ENCODE data around the gene UBE2J1.

The UBE2J1 gene

DNA sequence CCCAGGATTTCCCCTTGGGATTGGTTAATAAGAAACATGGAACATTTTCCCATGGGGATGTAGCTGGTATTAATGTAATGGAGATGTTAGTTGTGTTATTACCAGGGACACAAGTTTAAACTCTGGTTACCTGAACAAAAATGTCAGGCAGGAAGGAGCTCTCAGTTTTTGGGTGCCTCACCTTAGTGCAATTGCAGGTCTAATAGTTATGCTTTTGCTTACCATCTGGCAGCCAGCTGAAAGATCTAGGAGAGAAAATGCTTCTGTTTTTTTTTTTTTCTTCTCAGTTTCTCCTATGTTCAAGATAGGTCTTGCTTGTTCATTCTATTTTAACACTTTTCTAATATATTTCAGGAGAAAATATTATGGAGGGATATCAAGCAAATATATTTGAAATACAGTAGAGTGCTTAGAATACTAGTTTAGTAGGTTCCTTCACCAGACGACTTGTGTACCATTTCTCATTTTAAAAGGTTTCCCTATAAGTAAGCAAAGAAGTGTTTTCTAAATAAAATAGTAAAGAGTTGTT lies 4.2 kb upstream of the UBE2J1 start:
- TF ChIP-seq PPARA (CRISPR knock-in tag; IDR thresholded peaks at IDR 0.05; ENCODE audit: borderline replicate concordance) (no peak), ZC3H10 (CRISPR knock-in tag; IDR thresholded peaks at IDR 0.05) (no peak), GLIS3 (CRISPR knock-in tag; IDR thresholded peaks at IDR 0.05) (no peak), TCF4 (CRISPR knock-in tag; IDR thresholded peaks at IDR 0.05; ENCODE audit: borderline replicate concordance) (no peak), ZNF565 (CRISPR knock-in tag; conservative IDR thresholded peaks at IDR 0.05; ENCODE audit: low read depth) (no peak), ZNF70 (CRISPR knock-in tag; IDR thresholded peaks at IDR 0.05) (no peak), RARB (CRISPR knock-in tag; IDR thresholded peaks at IDR 0.05) (no peak), CSRNP3 (CRISPR knock-in tag; IDR thresholded peaks at IDR 0.05) (no peak), ARNTL (CRISPR knock-in tag; IDR thresholded peaks at IDR 0.05; ENCODE audit: borderline replicate concordance, low read depth) (no peak), ZFP30 (CRISPR knock-in tag; IDR thresholded peaks at IDR 0.05) (no peak), BACH2 (CRISPR knock-in tag; IDR thresholded peaks at IDR 0.05; ENCODE audit: borderline replicate concordance) (no peak)
- TF ChIP-seq, protein P1, sequence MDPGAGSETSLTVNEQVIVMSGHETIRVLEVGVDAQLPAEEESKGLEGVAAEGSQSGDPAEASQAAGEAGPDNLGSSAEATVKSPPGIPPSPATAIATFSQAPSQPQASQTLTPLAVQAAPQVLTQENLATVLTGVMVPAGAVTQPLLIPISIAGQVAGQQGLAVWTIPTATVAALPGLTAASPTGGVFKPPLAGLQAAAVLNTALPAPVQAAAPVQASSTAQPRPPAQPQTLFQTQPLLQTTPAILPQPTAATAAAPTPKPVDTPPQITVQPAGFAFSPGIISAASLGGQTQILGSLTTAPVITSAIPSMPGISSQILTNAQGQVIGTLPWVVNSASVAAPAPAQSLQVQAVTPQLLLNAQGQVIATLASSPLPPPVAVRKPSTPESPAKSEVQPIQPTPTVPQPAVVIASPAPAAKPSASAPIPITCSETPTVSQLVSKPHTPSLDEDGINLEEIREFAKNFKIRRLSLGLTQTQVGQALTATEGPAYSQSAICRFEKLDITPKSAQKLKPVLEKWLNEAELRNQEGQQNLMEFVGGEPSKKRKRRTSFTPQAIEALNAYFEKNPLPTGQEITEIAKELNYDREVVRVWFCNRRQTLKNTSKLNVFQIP (CRISPR knock-in tag; IDR thresholded peaks at IDR 0.05; ENCODE audit: borderline replicate concordance, low read depth) = no peak
- TF ChIP-seq, protein P2, sequence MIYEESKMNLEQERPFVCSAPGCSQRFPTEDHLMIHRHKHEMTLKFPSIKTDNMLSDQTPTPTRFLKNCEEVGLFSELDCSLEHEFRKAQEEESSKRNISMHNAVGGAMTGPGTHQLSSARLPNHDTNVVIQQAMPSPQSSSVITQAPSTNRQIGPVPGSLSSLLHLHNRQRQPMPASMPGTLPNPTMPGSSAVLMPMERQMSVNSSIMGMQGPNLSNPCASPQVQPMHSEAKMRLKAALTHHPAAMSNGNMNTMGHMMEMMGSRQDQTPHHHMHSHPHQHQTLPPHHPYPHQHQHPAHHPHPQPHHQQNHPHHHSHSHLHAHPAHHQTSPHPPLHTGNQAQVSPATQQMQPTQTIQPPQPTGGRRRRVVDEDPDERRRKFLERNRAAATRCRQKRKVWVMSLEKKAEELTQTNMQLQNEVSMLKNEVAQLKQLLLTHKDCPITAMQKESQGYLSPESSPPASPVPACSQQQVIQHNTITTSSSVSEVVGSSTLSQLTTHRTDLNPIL (CRISPR knock-in tag; IDR thresholded peaks at IDR 0.05; ENCODE audit: low read depth) = no peak
- TF ChIP-seq, protein P3, sequence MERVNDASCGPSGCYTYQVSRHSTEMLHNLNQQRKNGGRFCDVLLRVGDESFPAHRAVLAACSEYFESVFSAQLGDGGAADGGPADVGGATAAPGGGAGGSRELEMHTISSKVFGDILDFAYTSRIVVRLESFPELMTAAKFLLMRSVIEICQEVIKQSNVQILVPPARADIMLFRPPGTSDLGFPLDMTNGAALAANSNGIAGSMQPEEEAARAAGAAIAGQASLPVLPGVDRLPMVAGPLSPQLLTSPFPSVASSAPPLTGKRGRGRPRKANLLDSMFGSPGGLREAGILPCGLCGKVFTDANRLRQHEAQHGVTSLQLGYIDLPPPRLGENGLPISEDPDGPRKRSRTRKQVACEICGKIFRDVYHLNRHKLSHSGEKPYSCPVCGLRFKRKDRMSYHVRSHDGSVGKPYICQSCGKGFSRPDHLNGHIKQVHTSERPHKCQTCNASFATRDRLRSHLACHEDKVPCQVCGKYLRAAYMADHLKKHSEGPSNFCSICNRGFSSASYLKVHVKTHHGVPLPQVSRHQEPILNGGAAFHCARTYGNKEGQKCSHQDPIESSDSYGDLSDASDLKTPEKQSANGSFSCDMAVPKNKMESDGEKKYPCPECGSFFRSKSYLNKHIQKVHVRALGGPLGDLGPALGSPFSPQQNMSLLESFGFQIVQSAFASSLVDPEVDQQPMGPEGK (CRISPR knock-in tag; IDR thresholded peaks at IDR 0.05; ENCODE audit: borderline replicate concordance) = no peak

DNA sequence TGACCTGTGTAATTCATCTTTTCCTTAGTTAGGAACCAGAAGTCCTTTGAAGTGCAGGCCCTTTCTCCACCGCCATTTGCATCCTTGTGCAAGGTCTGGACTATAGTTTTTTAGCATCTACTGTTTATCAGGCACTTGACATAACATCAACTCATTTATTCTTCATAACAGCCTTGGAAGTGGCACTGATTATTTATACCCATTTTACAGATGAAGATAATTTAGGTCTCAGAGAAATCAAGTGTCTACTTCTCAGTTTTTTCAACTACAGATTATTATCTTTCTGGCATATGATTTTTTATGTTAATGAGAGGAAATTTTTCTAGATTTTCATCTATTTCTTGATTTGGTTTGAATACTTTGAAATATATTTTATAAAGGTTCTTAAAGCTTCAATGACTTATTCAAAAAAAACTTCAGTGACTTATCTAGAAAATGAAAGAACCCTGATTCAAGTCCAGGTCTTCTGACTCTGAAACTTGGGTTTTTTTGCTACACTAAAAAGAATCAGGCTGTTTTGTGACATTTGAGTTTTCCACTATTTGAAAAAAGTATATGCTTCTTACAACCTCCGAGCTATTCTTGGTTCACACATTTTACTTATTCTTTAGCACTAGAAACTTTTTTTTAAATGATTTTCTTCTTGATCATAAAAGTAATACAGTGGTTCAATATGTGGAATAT lies 3.1 kb upstream of the UBE2J1 start:
- TF ChIP-seq BACH2 (CRISPR knock-in tag; IDR thresholded peaks at IDR 0.05; ENCODE audit: borderline replicate concordance) (no peak), SNAI2 (CRISPR knock-in tag; IDR thresholded peaks at IDR 0.05) (no peak), ISL1 (CRISPR knock-in tag; IDR thresholded peaks at IDR 0.05) (no peak), CSDC2 (CRISPR knock-in tag; IDR thresholded peaks at IDR 0.05) (no peak), ZFP30 (CRISPR knock-in tag; IDR thresholded peaks at IDR 0.05) (no peak), PPARA (CRISPR knock-in tag; IDR thresholded peaks at IDR 0.05; ENCODE audit: borderline replicate concordance) (no peak), GLIS3 (CRISPR knock-in tag; IDR thresholded peaks at IDR 0.05) (no peak), CSRNP3 (CRISPR knock-in tag; IDR thresholded peaks at IDR 0.05) (no peak), RARB (CRISPR knock-in tag; IDR thresholded peaks at IDR 0.05) (no peak), ESRRG (CRISPR knock-in tag; IDR thresholded peaks at IDR 0.05) (no peak), OSR1 (CRISPR knock-in tag; IDR thresholded peaks at IDR 0.05) (no peak), TOX (CRISPR knock-in tag; IDR thresholded peaks at IDR 0.05; ENCODE audit: borderline replicate concordance) (no peak), ZNF70 (CRISPR knock-in tag; IDR thresholded peaks at IDR 0.05) (no peak), ZNF8 (CRISPR knock-in tag; IDR thresholded peaks at IDR 0.05) (no peak), TCF4 (CRISPR knock-in tag; IDR thresholded peaks at IDR 0.05; ENCODE audit: borderline replicate concordance) (no peak)
- TF ChIP-seq, protein P1 (CRISPR knock-in tag; IDR thresholded peaks at IDR 0.05; ENCODE audit: borderline replicate concordance, low read depth) = no peak
- TF ChIP-seq, protein P3 (CRISPR knock-in tag; IDR thresholded peaks at IDR 0.05; ENCODE audit: borderline replicate concordance) = no peak
- TF ChIP-seq, protein P4, sequence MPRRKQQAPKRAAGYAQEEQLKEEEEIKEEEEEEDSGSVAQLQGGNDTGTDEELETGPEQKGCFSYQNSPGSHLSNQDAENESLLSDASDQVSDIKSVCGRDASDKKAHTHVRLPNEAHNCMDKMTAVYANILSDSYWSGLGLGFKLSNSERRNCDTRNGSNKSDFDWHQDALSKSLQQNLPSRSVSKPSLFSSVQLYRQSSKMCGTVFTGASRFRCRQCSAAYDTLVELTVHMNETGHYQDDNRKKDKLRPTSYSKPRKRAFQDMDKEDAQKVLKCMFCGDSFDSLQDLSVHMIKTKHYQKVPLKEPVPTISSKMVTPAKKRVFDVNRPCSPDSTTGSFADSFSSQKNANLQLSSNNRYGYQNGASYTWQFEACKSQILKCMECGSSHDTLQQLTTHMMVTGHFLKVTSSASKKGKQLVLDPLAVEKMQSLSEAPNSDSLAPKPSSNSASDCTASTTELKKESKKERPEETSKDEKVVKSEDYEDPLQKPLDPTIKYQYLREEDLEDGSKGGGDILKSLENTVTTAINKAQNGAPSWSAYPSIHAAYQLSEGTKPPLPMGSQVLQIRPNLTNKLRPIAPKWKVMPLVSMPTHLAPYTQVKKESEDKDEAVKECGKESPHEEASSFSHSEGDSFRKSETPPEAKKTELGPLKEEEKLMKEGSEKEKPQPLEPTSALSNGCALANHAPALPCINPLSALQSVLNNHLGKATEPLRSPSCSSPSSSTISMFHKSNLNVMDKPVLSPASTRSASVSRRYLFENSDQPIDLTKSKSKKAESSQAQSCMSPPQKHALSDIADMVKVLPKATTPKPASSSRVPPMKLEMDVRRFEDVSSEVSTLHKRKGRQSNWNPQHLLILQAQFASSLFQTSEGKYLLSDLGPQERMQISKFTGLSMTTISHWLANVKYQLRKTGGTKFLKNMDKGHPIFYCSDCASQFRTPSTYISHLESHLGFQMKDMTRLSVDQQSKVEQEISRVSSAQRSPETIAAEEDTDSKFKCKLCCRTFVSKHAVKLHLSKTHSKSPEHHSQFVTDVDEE (CRISPR knock-in tag; IDR thresholded peaks at IDR 0.05) = no peak
- no peak for ATAC-seq

More for the DNA sequence above, 4.2 kb upstream of the UBE2J1 start:
- ATAC-seq = no peak

Measured in SK-N-SH treated with all-trans-retinoic acid at 6 μM for 48 hours (cell line).